ENCODE measurements around the gene ZNF433. TPM values are rescaled to one million over a fixed set of nuclear protein-coding genes. Genes with fewer than 3 reads are reported as not detected.

The ZNF433 gene
- total and polyA plus RNA-seq, 2 experiments from 2014 or later = 2.0 to 3.4 TPM

DNA sequence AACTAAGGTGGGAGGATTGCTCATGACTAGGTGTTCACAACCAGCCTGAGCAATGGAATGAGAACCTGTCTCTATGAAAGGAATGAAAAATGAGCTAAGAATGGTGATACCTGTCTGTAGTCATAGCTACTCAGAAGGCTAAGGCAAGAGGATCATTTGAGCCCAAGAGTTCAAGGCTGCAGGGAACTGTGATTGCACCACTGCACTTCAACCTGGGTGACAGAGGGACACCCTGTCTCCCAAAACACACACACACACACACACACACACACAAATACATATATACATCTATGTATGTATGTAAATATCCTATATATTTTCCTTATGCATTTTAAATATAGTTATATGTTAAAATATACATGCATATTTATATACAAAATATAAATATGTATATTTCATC is 7.4 kb upstream of the ZNF433 start (continued):
- TF ChIP-seq, protein P1, sequence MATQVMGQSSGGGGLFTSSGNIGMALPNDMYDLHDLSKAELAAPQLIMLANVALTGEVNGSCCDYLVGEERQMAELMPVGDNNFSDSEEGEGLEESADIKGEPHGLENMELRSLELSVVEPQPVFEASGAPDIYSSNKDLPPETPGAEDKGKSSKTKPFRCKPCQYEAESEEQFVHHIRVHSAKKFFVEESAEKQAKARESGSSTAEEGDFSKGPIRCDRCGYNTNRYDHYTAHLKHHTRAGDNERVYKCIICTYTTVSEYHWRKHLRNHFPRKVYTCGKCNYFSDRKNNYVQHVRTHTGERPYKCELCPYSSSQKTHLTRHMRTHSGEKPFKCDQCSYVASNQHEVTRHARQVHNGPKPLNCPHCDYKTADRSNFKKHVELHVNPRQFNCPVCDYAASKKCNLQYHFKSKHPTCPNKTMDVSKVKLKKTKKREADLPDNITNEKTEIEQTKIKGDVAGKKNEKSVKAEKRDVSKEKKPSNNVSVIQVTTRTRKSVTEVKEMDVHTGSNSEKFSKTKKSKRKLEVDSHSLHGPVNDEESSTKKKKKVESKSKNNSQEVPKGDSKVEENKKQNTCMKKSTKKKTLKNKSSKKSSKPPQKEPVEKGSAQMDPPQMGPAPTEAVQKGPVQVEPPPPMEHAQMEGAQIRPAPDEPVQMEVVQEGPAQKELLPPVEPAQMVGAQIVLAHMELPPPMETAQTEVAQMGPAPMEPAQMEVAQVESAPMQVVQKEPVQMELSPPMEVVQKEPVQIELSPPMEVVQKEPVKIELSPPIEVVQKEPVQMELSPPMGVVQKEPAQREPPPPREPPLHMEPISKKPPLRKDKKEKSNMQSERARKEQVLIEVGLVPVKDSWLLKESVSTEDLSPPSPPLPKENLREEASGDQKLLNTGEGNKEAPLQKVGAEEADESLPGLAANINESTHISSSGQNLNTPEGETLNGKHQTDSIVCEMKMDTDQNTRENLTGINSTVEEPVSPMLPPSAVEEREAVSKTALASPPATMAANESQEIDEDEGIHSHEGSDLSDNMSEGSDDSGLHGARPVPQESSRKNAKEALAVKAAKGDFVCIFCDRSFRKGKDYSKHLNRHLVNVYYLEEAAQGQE (IDR thresholded peaks at IDR 0.05; ENCODE audit: unreplicated experiment) = no peak
- no peak for TF ChIP-seq STAT1 (IDR thresholded peaks at IDR 0.05; ENCODE audit: unreplicated experiment)
- no peak for TF ChIP-seq EZH2 (IDR thresholded peaks at IDR 0.05; ENCODE audit: low read depth, unreplicated experiment)
- TF ChIP-seq CREB1 (CRISPR knock-in tag; IDR thresholded peaks at IDR 0.05; ENCODE audit: low read depth) = no peak
- TF ChIP-seq ZNF331 (CRISPR knock-in tag; IDR thresholded peaks at IDR 0.05; ENCODE audit: low read depth) = no peak
- TF ChIP-seq ETS1 (IDR thresholded peaks at IDR 0.05) = no peak
- TF ChIP-seq CTCF (conservative IDR thresholded peaks at IDR 0.05; ENCODE audit: low read depth in 2 of 2) = no peak

DNA sequence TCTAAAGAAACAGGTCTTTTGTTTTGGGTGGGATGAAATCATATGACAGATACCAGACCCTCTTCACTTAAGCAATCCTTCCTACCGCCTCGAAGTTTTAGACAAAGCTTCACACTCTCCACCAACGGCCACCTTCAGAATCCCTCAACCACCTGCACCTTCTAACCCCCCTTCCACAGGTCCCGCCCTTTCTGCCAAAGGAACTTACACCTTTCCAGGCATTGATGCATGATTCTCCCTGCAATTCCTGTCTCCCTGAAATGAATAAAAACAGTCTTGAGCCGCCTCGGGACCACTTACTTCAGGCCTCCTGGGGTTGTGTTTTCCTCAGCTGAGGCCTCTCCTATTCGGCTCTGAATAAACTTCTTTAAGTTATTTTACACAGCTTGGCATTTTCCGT is 859 bp downstream of the ZNF433 start:
- peaks cover 89% of the 10 kb centered on the region for H3K9me3 Mint-ChIP-seq
- H3F3A ChIP-seq (replicated peaks; ENCODE audit: low read depth) = 0 out of 2 replicates have a peak, but pooled peaks cover 6% of the 10 kb centered on the region
- DNase-seq (ENCODE audit: low spot score) (peak; percentile 16), ATAC-seq (no peak)
- H3K27ac ChIP-seq (ENCODE audit: low read depth) = no peak overlapping the region
- no peaks in the 10 kb centered on the region for H3K9me2 ChIP-seq (ENCODE audit: insufficient read depth)
- H3K79me2 ChIP-seq (replicated peaks; ENCODE audit: insufficient read depth) = no peaks in the 10 kb centered on the region
- H3K36me3 ChIP-seq (ENCODE audit: insufficient read depth) = peaks cover 5% of the 10 kb centered on the region; the same call in 1 of the 2 replicates
- H3K27ac Mint-ChIP-seq = no peak overlapping the region
- H3K4me1 ChIP-seq (ENCODE audit: insufficient read depth) = peaks cover 21% of the 10 kb centered on the region
- H3K36me3 Mint-ChIP-seq (ENCODE audit: low read depth) = peaks cover 43% of the 10 kb centered on the region; the same call in 2 of the 3 replicates
- peak overlapping the region; percentile 80 for H3K4me2 ChIP-seq
- no peak overlapping the region; the same call in 1 of the 2 replicates for H2AFZ ChIP-seq
- H3K4me3 Mint-ChIP-seq = no peak overlapping the region
- H3K27me3 Mint-ChIP-seq (ENCODE audit: insufficient read depth, low read depth, poor library complexity) = peaks cover 2% of the 10 kb centered on the region
- H3K4me3 ChIP-seq = peak overlapping the region; percentile 68
- no peaks in the 10 kb centered on the region for H3K4me1 Mint-ChIP-seq
- H3K27me3 ChIP-seq (ENCODE audit: insufficient read depth) = peaks cover 16% of the 10 kb centered on the region
- peaks cover 31% of the 10 kb centered on the region for H4K20me1 ChIP-seq (replicated peaks; ENCODE audit: insufficient read depth)
- TF ChIP-seq, protein P1 (IDR thresholded peaks at IDR 0.05; ENCODE audit: unreplicated experiment) = no peak
- TF ChIP-seq STAT1 (IDR thresholded peaks at IDR 0.05; ENCODE audit: unreplicated experiment) (no peak), EZH2 (IDR thresholded peaks at IDR 0.05; ENCODE audit: low read depth, unreplicated experiment) (no peak), JUNB (IDR thresholded peaks at IDR 0.05; ENCODE audit: unreplicated experiment) (no peak), EZH2phosphoT487 (IDR thresholded peaks at IDR 0.05; ENCODE audit: unreplicated experiment) (no peak), CREB1 (CRISPR knock-in tag; IDR thresholded peaks at IDR 0.05; ENCODE audit: low read depth) (no peak), ETS1 (IDR thresholded peaks at IDR 0.05) (no peak), POLR2AphosphoS5 (IDR thresholded peaks at IDR 0.05; ENCODE audit: low read depth) (no peak), ZNF114 (CRISPR knock-in tag; IDR thresholded peaks at IDR 0.05) (no peak)

Measured in GM23338 (cell line).